Measurements from ENCODE around the gene LAMA4. TPM values are rescaled to one million over a fixed set of nuclear protein-coding genes. Genes with fewer than 3 reads are reported as not detected.
"Not testable (repeated sequence)": the region's sequence is repeated elsewhere in the genome, so short reads cannot be mapped to it uniquely, and the experiment has no call there.

Gene LAMA4
- total RNA-seq, 6 experiments from 2014 or later = 2.9 to 8.3 (median 4.2) TPM

DNA sequence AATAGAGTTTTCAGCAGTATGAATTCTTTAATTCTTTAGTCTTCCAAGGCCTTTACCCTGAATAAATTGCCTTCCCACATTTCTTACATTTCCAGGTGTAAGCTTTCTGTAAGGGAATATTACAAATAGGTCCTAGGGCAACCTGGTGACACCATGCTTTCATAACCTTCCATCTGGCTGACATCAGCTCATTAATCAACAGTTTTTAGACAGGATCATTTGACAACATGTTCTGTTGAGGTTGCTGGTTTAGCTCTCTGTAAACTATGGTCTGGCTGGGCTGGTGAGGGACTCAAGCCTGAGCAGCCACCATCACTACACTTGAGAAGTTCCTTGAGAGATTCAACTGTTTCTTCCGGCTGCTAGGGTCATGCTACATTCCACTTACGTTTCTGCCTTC is 147.8 kb downstream of the LAMA4 start:
- 77% methylated on average over 2 of the region's 2 CpGs for WGBS (ENCODE audit: insufficient coverage, low coverage, low lambda C conversion rate, missing lambda C conversion rate)
- no peaks in the 10 kb centered on the region for H3K4me1 ChIP-seq
- intact Hi-C loops (cut with DNase I) = no loop called here
- peaks cover 0 to 2% (median 0%) of the 10 kb centered on the region in 4 donors for H3K36me3 ChIP-seq
- DNase-seq (no peak), ATAC-seq (no peak)
- TF ChIP-seq POLR2A (IDR thresholded peaks at IDR 0.05) = no peak
- TF ChIP-seq CTCF (IDR thresholded peaks at IDR 0.05) = no peak
- H3K4me3 ChIP-seq = no peak overlapping the region
- no peaks in the 10 kb centered on the region for H3K27me3 ChIP-seq
- H3K9me3 ChIP-seq = no peaks in the 10 kb centered on the region
- no peak overlapping the region for H3K27ac ChIP-seq

- H3K27ac ChIP-seq; H3K4me1 ChIP-seq; ATAC-seq; H3K27me3 ChIP-seq; H3K36me3 ChIP-seq; intact Hi-C loops (cut with DNase I); H3K4me3 ChIP-seq; H3K9me3 ChIP-seq; DNase-seq: not testable (repeated sequence)
- WGBS (ENCODE audit: insufficient coverage, low coverage, low lambda C conversion rate, missing lambda C conversion rate) = 83% methylated on average over 1 of the region's 2 CpGs
Measured at GRCh38 chr6:112106026-112106425, 148.3 kb downstream of the LAMA4 start.

DNA sequence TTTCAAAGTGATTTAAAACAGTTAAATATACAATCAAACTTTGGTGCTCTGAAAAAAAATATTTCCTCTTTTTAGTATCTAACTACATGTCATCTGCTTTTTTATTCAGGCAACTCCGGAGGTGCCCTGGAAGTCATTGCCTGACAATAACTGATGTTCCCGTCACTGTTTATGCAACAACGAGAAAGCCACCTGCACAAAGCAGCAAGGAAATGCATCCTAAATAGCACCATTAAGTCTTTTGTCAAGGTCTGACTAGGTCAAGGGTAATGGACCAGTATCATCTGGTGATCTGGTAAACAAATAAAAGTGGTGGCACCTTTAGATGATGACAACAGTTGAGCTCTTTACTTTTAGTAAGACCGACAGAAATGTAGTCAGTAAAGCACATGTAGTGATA is 153.8 kb downstream of the LAMA4 start:
- intact Hi-C loops (cut with DNase I) = no loop called here
- Histone ChIP-seq H3K27me3 (no peaks in the 10 kb centered on the region), H3K36me3 (no peaks in the 10 kb centered on the region), H3K4me1 (no peaks in the 10 kb centered on the region), H3K4me3 (no peak overlapping the region), H3K27ac (no peak overlapping the region), H3K9me3 (no peaks in the 10 kb centered on the region)
- 64% methylated on average over 4 of the region's 4 CpGs for WGBS (ENCODE audit: insufficient coverage, low coverage, low lambda C conversion rate, missing lambda C conversion rate)
- ATAC-seq (no peak), DNase-seq (no peak)
- TF ChIP-seq POLR2A (IDR thresholded peaks at IDR 0.05) (no peak), CTCF (IDR thresholded peaks at IDR 0.05) (no peak)

GRCh38 chr6:112096901-112097300 is 157.5 kb downstream of the LAMA4 start:
- no peaks in the 10 kb centered on the region for H3K9me3 ChIP-seq
- ATAC-seq (no peak), DNase-seq (no peak)
- intact Hi-C loops (cut with DNase I) = no loop called here
- no peaks in the 10 kb centered on the region for H3K36me3 ChIP-seq
- H3K27ac ChIP-seq = no peak overlapping the region
- 64% methylated on average over 2 of the region's 2 CpGs for WGBS (ENCODE audit: insufficient coverage, low coverage, low lambda C conversion rate, missing lambda C conversion rate)
- H3K4me1 ChIP-seq = no peaks in the 10 kb centered on the region
- no peaks in the 10 kb centered on the region for H3K27me3 ChIP-seq
- TF ChIP-seq CTCF (IDR thresholded peaks at IDR 0.05) = no peak
- no peak for TF ChIP-seq POLR2A (IDR thresholded peaks at IDR 0.05)
- no peak overlapping the region for H3K4me3 ChIP-seq

DNA sequence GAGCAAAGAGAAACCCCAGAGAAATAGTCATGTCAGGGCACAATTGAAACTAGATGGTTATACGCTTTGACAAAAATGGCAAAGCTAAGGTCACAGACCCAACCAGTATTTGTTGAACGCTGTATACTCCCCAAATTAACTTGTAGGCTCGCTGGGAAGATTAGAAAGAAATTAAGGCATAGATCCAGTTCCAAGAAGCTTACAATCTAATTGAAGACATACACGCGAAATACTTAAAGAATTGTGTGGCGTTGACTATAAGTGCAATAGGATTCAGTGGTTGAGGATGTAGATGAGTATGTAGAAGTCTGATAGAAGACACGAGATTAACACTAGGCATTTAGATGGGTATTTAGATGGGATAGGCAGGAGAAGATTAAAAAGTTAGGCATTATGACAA is 166.5 kb downstream of the LAMA4 start:
- TF ChIP-seq POLR2A (IDR thresholded peaks at IDR 0.05) (no peak), CTCF (IDR thresholded peaks at IDR 0.05) (no peak)
- H3K4me3 ChIP-seq = peak overlapping the region; percentile 69 to 93 (median 82)
- peaks cover 0 to 5% (median 0%) of the 10 kb centered on the region in 4 donors for H3K36me3 ChIP-seq
- H3K27ac ChIP-seq = peak overlapping the region; percentile 61 to 87 (median 71)
- DNase-seq (no peak), ATAC-seq (no peak)
- H3K27me3 ChIP-seq = no peaks in the 10 kb centered on the region
- intact Hi-C loops (cut with DNase I) = loop anchor here in 1 of 2 donors (5.0 kb wide), 1 partner anchor 74 kb away; no protein-coding TSS in a partner anchor
- H3K9me3 ChIP-seq = no peaks in the 10 kb centered on the region
- WGBS (ENCODE audit: insufficient coverage, low coverage, low lambda C conversion rate, missing lambda C conversion rate) = 17% methylated on average over 7 of the region's 7 CpGs
- peaks cover 0 to 18% (median 9%) of the 10 kb centered on the region in 4 donors for H3K4me1 ChIP-seq
